22Rv1 (cell line): ENCODE data around the gene DNASE1L3.

Source experiments
- CTCF ChIP-seq: fragments of 450-650 bp; IDR thresholded peaks from 2 replicates; pipeline ENCODE4 v1.5.1; 2017; ENCODE audit warnings: mild to moderate bottlenecking
- ZFX ChIP-seq: fragments of 450-650 bp; IDR thresholded peaks from 2 replicates; pipeline ENCODE4 v1.6.1; 2017; ENCODE audit warnings: antibody characterized with exemption, borderline replicate concordance

GRCh38 chr3:58256511-58256910 lies 45.7 kb upstream of the DNASE1L3 start:
- TF ChIP-seq CTCF (no peak), ZFX (no peak)
